GM18870 (cell line): ENCODE data around the gene CYP46A1.
"Not testable (repeated sequence)": the region's sequence is repeated elsewhere in the genome, so short reads cannot be mapped to it uniquely, and the experiment has no call there.

Experiments used
- ATAC-seq: cut with Tn5 transposase; IDR thresholded peaks from one replicate; pipeline ENCODE4 v1.9.1; 2021; ENCODE audit warnings: moderate library complexity; ENCODE audit not compliant: unreplicated experiment

CYP46A1 gene

DNA sequence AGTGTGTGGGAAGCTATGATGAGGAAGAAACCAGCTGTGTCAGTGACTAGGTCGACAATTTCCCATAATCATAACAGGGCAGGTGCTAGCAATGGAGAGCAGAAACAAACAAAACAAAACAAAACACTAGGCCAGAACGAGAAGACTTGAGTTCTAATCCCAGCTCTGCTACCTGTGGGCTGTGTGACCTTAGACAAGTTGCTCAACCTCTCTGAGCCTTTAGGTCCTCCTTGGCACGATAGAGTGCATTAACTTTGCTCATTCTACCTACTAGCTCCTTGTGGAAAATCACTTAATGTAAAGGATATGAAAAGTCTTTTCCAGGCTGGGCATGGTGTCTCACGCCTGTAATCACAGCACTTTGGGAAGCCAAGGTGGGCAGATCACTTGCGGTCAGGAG lies 27.9 kb upstream of the CYP46A1 start:
- no peak for ATAC-seq

DNA sequence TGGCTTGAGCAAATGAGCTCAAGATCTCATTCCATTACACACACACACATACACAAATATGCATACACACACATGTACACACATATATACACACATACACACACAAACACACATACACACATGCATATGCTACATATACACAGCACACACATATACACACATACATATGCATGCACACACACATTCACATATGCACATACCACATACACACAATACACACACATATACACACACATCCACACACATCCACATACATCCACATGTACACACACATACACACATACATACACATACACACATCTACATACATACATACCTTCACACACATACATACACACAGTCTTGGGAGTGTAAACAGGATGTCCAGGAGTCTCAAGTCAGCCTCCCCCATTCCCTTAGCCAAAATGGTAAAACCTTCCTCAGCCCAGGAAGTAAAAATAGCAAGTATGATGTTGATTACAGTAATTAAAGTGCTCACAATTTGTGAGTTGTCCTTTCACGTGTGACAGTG lies 26.4 kb upstream of the CYP46A1 start:
- no peak for ATAC-seq

DNA sequence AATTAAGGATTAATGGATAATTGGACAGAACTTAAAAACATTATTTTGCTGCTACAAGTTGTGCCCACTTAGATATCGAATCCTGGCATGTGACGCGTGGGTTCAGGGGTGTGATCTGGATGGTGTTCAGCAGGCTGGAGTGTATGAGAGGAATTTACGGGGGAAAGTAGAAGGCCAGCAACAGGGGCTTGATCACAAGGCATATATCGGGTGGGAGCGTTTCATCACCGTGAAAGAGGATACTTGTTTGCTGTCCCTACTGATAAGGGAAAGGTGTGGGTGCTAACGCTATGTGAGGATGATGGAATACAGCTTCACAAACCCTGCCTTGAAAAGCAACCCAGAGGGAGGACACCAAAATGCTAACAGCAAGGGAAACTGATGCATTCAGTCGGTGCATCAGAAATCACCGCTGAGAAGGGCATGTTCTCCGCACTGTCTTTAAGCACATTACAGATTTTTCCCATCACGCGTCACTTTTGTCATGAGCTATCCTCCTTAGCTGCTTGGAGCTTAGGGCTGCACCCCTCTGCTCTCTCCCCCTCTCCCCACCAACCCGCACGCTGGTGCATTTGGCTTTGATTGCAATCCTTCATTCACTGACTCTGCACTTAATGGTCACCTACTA lies 25.8 kb upstream of the CYP46A1 start:
- ATAC-seq = no peak

DNA sequence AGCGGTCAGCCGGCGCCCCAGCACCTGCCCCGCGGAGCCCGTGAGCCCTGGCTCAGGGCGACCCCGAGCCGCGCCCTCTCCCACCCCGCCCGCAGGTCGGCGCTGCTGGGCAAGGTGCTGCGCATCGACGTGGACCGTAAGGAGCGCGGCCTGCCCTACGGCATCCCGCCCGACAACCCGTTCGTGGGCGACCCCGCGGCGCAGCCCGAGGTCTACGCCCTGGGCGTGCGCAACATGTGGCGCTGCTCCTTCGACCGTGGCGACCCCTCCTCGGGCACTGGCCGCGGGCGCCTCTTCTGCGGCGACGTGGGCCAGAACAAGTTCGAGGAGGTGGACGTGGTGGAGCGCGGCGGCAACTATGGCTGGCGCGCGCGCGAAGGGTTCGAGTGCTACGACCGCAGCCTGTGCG lies 24.8 kb upstream of the CYP46A1 start:
- no peak for ATAC-seq

DNA sequence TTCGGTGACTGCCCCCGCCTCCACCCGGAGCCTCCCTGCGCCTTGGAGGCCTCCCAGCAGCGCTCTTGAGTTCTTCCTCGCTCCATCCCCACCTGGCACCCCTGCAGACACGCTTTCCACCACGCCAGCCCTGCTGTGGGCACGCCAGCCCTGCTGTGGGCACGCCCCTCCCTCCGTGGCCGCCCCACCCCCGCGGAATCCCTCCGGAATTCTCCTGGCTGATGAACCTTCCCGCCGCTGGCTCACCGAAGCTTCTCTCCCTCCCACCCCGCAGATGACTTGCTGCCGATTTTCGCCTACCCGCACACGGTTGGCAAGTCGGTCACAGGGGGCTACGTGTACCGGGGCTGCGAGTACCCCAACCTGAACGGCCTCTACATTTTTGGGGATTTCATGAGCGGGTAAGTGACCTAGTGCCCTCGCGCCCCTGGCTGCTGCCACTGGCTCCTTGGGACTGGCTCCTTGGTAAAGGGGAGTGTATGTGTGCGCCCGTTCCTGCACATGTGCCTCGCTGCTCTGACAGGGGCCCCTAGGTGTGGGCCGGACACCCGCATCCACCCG lies 24.0 kb upstream of the CYP46A1 start:
- no peak for ATAC-seq

DNA sequence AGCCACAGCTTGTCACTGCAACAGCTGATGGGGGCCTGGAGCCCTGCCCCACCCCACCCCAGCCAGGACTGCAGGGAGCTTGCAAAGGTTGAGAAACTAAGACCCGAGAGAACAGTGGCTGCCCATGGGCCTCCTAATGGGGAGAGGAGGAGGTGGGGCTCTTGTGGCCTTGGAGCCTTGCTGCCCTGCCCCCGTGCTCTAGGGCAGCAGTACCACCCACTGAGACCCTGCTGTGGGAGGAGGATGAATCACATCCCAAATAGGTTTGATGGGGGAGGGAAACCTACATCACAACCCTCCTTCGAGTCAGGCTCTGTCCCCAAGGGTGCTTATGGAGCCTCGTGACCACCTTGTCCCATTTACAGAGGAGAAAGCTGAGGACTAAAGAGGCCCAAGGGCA lies 23.3 kb upstream of the CYP46A1 start:
- no peak for ATAC-seq

DNA sequence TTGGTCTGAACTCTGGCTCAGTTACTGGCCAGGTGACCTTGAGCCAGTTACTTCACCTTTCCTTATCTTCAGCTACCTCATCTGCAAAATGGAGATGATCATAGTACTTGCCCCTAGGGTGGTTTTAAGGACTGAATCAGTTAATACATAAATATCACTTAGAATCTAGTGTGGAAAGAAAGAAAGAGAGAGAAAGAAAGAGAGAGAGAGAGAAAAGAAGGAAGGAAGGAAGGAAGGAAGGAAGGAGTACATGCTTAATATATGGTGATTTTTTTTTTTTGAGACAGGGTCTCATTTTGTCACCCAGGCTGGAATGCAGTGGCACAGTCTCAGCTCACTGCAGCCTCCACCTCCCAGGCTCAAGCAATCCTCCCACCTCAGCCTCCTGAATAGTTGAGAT lies 22.9 kb upstream of the CYP46A1 start:
- not testable (repeated sequence) for ATAC-seq

DNA sequence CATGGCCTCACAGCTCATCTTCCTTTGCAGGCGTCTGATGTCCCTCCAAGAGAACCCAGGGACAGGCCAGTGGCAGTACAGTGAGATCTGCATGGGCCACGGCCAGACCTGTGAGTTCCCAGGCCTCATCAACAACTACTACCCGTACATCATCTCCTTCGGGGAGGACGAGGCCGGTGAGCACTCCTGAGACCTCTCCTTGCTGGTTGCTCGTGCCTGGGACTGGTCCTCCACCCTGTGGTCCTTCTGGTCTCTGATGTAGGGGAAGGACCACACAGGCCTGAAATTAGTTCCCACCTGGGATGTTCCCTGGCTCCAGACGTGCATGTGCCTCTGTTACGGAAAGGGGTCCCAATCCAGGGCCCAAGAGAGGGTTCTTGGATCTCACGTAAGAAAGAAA lies 21.3 kb upstream of the CYP46A1 start:
- ATAC-seq = no peak

DNA sequence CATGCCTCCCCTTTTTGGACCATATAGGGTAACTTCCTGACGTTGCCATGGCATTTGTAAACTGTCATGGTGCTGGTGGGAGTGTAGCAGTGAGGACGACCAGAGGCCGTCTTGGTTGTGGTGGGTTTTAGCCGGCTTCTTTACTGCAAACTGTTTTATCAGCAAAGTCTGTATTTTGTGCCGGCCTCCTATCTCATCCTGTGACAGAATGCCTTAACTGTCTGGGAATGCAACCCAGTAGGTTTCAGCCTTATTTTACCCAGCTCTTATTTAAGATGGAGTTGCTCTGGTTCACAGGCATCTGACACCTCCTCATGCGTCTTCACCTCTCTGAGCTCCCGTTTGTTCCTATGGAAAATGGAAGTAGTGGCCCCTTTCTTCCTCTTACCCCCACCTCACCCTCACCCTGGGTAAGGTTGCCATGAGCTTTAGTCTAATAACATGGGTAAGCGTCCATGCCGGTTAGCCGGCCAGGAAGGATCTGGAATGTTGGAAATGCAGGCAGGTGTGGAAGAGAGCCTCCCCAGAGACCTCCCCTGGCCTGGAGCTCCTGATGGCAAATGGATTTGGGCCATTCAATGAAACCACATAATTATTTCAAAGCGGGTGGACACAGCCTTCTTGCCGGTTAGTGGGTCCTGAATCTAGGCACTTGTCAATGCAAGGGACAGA lies 20.6 kb upstream of the CYP46A1 start:
- ATAC-seq = no peak

DNA sequence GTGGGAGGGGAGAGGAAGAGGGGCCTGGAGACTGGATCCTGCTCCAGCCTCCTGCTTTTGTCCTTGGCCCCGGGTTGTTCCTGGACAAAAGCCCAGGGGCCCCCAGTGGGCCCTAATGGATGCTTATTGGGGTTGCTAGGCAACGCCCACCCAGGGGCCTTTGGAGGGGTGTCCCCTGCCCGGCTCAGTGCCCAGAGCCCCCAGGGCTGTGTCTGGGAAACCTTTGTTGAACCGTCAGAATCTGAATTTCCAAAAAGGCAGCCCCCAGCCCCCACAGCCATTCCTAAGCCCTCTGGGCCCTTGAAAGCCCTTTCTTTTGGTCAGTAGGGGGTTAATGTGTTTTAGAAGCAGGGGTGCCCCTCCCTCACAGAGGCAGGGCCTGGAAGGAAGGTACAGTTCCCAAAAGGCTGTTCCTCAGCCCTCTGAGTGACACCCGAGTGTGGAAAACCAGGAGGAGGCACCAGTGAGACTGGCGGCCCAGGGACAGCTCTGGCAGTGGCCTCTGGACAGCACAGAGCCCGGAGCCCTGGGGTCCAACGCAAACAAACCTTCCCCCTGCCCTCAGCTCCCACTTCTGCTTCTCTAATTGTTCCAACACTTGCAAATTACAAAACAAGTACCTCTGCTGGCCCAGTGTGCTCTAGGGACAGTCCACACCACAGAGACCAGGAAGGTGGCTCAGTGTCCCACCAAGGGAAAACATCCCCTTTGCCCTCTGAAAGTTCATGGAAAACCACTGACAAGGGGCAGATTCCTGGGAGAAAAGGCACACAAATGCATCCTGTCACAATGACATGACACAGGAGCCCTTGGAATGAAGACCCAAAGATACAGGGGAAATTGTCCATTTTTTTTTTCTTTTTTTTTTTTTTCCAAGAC lies 19.8 kb upstream of the CYP46A1 start:
- no peak for ATAC-seq

DNA sequence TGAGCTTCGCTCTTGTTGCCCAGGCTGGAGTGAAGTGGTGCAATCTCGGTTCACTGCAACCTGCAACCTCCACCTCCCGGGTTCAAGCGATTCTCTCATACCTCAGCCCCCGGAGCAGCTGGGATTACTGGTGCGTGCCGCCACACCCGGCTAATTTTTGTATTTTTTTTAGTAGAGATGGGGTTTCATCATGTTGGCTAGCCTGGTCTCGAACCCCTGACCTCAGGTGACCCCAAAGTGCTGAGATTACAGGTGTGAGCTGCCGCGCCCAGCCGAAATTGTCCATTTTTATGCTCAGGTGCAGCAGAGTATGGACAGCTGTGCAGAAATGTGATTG lies 19.2 kb upstream of the CYP46A1 start:
- ATAC-seq = no peak

DNA sequence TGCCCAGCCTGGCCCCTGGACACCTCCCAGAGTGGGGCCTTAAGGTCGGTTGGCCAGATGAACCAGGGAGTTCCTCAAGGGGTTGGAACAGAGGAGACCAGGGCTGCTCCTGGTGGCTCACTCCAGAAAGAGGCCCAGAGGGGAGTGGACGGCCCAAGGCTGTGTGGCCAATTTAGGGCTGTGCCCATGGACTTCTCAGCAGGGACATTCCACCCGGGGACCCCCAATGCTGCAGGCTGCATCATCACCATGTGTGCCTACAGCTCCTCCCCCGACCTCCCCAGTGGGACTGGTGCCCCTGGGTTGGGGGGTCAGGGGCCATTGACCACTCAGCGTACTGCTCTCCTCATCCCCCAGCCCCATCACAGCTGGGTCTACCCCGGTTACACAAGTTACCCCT lies 17.6 kb upstream of the CYP46A1 start:
- no peak for ATAC-seq

DNA sequence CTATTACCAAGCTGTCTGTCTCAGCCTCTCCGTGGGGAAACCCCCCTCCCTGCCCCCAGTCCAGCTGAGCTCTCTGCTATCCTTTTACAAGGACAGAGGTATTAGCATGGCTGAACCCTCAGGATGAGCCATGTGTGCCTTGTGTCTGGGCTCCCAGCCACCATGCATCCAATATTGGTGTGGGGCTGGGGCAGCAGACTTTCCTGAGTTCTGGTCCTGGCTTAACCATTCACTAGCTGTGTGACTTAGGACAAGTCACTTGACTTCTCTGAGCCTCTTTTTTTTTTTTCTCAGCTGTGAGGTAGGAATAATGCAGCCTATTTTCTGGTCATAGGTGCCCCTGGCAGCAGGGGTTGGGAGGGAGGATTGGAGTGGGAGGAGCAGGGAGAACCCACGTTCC lies 17.1 kb upstream of the CYP46A1 start:
- no peak for ATAC-seq

DNA sequence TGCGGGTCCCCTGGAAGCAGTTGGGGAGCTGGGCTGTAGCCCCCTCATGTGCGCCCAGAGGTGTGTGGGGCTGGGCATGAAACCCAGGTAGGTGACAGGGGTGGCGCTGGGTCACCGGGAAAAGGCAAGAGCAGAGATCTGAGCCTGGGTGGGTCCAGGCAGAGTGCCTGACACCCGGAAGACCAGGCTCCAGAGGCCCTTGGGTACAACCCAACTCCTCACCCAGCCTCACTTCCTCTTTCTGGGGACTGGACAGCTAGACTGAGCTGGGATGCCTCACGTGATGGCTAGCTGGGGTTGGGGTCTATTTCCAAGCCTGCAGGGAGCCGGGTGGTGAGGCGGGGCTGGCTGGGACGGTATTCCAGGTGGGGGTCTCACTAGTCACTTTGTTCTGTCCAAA lies 16.3 kb upstream of the CYP46A1 start:
- ATAC-seq = no peak

DNA sequence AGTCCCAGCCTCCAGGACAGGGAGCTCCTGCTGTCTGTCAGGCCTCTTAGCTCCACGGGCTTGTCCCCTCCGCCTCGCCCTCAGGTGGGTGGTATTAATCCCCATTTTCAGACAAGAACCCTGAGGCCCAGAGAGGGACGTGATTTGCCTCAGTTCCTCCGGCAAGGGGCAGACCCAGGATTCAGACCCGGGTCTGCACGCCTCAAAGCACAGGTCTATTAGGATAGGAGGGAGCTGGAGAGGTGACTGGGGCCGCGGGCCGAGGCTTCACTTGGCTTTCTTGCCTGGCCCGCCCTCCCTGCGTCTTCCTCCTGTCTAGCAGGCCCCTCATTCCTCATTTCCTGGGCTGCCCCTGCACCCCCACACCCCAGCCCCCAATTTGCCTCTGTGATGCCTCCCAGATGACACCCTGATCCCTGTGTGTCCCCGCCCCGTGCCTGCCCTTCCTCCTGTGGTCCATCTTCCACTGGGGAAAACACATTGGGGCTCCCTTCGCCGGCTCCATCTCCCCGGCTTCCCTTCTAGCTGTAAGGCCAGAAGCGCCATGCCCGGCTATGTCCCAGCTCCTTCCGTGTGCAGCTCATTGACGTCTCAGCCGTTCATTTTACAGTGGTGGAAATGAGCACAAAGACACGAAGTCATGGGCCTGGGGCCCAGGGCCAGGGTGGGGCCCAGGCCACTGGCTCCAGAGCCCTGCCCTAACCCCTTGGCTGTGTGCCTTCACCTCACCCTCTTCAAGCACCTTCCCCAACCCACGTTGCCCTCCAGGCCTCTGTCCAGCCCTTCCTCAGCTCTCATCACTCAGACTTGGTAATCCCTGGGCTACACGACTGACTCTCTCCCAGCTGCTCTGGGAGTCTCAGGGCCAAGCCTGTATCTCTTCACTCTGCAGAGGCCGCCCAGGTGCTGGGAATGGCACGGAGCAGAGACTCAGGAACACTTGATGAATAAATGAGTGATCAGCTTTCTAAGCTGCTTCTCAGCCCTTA lies 15.5 kb upstream of the CYP46A1 start:
- no peak for ATAC-seq

DNA sequence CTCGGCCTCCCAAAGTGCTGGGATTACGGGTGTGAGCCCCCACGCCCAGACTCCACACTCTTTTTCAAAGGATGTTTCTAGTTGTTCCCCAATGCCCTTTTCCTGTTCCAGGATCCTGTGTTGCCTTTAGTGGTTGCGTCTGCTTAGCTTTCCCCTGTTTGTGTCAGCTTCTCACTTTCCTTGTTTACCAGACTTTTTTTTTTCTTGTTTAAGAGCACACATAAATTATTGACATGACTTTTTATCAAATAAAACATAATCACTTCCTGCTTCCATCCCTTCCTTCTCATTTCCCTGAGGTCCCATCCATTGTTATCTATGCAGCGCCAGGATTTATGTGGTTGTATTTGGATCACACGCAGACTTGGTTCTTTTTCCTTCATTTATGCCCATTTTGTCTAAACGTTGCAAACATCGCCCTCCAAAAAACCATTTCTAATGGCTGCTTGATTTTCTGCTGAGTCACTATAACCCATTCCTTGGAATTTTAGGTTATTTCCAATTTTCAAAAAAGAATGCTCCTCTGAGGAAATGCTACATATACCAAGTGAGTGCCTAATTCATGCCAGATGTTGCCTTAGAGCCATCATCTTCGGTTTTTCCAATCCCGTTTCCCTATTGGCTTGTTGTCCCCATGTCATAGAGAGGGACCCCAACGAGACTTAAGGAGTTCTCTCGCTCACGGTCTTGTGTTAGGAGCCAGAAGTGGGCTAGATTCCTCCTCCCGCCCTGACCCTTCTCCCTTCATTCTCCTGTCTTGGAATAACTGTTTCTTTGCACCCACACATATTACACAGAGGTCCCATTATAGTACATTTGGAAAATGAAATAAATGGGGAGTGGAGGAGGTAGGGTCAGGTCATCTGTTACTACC lies 13.5 kb upstream of the CYP46A1 start:
- no peak for ATAC-seq

DNA sequence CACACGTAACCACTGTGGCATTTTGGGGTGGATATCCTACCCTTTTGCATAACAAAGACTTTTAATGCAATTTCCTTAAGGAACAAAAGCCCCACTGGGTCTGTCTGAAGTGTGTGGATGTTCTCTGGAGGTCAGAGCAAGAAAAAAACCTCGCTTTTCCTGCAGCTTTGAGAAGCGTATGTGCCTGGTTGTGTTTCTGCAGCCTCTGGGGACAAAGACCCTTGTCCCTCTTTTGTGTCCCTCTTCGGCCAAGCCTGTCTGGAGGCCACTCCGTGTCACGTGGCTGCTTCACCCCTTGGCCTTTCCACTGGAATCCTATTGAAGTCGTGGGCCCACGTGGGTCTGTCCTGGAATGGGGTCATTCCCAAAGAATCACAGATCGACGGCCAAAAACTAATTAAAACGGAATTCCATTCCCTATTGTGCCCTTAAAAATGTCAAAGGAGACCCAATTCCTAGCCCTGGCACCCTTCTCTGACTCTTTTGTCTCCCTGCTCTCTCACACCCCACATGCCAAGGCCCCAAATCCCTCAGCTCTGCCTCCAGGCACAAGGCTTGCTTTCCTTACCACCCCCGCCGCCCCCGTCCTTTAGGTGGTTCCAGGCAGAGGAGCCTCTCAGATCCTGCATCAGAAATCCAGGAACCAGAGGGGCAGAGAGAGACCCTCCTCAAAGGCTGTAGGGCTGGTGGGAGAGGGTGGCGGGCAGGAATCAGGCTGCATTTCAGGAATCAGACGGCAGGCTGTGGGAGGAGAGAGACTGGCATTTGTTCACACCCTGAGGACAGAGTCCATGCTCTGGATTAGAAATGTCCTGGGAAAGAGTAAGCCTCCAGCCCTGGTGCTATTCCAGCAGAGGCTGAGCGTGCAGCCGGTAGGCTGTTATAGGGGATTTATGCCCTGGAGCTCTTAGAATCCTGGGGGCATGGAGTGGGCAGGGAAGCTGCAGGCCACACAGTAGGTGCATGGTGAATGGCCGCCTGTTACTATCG lies 12.6 kb upstream of the CYP46A1 start:
- no peak for ATAC-seq
